ENCODE results near the gene GNAI3.

GNAI3 gene

GRCh38 chr1:109548321-109549267 lies at the start of gene GNAI3:
Gene GNAI3 (plus strand): TSS chr1:109548615. CDS start chr1:109548721, 106 bp downstream.
- peaks cover 30% of the 10 kb centered on the region for H3K4me1 Mint-ChIP-seq (ENCODE audit: low read depth)
- peak within 1 kb of the TSS; percentile 98 for H3K27ac Mint-ChIP-seq
- H3K27me3 Mint-ChIP-seq, result no peaks in the 10 kb centered on the region
- intact Hi-C loops (cut with micrococcal nuclease), result loop anchor here (2.0 to 5.0 kb wide), 3 partner anchors 39 to 436 kb away; partner anchors contain the start of gene AHCYL1
- peaks cover 21% of the 10 kb centered on the region for H3K36me3 Mint-ChIP-seq (ENCODE audit: low read depth)
- peak within 1 kb of the TSS; percentile 90 for H3K4me3 Mint-ChIP-seq
- H3K9me3 Mint-ChIP-seq, result no peaks in the 10 kb centered on the region

- H3K4me1 Mint-ChIP-seq (ENCODE audit: low read depth), result peaks cover 79% of the 10 kb centered on the region
- intact Hi-C loops (cut with micrococcal nuclease), result no loop called here
- no peaks in the 10 kb centered on the region for H3K27me3 Mint-ChIP-seq
- no peak overlapping the region for H3K4me3 Mint-ChIP-seq
- no peaks in the 10 kb centered on the region for H3K9me3 Mint-ChIP-seq
- peaks cover 70% of the 10 kb centered on the region for H3K36me3 Mint-ChIP-seq (ENCODE audit: low read depth)
- no peak overlapping the region for H3K27ac Mint-ChIP-seq
Observed at GRCh38 chr1:109499081-109499480, 49.3 kb upstream of the GNAI3 start.

- Mint-ChIP-seq H3K4me3 (no peak overlapping the region), H3K27me3 (no peaks in the 10 kb centered on the region), H3K27ac (no peak overlapping the region), H3K9me3 (no peaks in the 10 kb centered on the region), H3K36me3 (ENCODE audit: low read depth) (peaks cover 66% of the 10 kb centered on the region), H3K4me1 (ENCODE audit: low read depth) (peaks cover 71% of the 10 kb centered on the region)
- intact Hi-C loops (cut with micrococcal nuclease), result no loop called here
Observed at GRCh38 chr1:109499661-109500536, 48.5 kb upstream of the GNAI3 start.

GRCh38 chr1:109500941-109501381 lies 47.5 kb upstream of the GNAI3 start:
- Mint-ChIP-seq H3K27ac (no peak overlapping the region), H3K4me1 (ENCODE audit: low read depth) (peaks cover 60% of the 10 kb centered on the region), H3K9me3 (no peaks in the 10 kb centered on the region), H3K27me3 (no peaks in the 10 kb centered on the region), H3K36me3 (ENCODE audit: low read depth) (peaks cover 56% of the 10 kb centered on the region), H3K4me3 (no peak overlapping the region)
- intact Hi-C loops (cut with micrococcal nuclease), result no loop called here

- H3K36me3 Mint-ChIP-seq (ENCODE audit: low read depth), result peaks cover 47% of the 10 kb centered on the region
- intact Hi-C loops (cut with micrococcal nuclease), result no loop called here
- H3K27me3 Mint-ChIP-seq, result no peaks in the 10 kb centered on the region
- peak overlapping the region; percentile 23 for H3K27ac Mint-ChIP-seq
- no peak overlapping the region for H3K4me3 Mint-ChIP-seq
- peaks cover 55% of the 10 kb centered on the region for H3K4me1 Mint-ChIP-seq (ENCODE audit: low read depth)
- no peaks in the 10 kb centered on the region for H3K9me3 Mint-ChIP-seq
Observed at GRCh38 chr1:109501644-109502363, 46.6 kb upstream of the GNAI3 start.

- Mint-ChIP-seq H3K4me1 (ENCODE audit: low read depth) (peaks cover 61% of the 10 kb centered on the region), H3K9me3 (no peaks in the 10 kb centered on the region), H3K27ac (peak overlapping the region; percentile 23), H3K36me3 (ENCODE audit: low read depth) (peaks cover 41% of the 10 kb centered on the region), H3K27me3 (peaks cover 2% of the 10 kb centered on the region), H3K4me3 (no peak overlapping the region)
- intact Hi-C loops (cut with micrococcal nuclease), result no loop called here
Observed at GRCh38 chr1:109502364-109502851, 46.0 kb upstream of the GNAI3 start.

GRCh38 chr1:109503935-109504334 lies 44.5 kb upstream of the GNAI3 start:
- no peak overlapping the region for H3K4me3 Mint-ChIP-seq
- intact Hi-C loops (cut with micrococcal nuclease), result no loop called here
- peaks cover 26% of the 10 kb centered on the region for H3K36me3 Mint-ChIP-seq (ENCODE audit: low read depth)
- H3K4me1 Mint-ChIP-seq (ENCODE audit: low read depth), result peaks cover 61% of the 10 kb centered on the region
- peaks cover 14% of the 10 kb centered on the region for H3K27me3 Mint-ChIP-seq
- no peaks in the 10 kb centered on the region for H3K9me3 Mint-ChIP-seq
- no peak overlapping the region for H3K27ac Mint-ChIP-seq

GRCh38 chr1:109504974-109505373 lies 43.4 kb upstream of the GNAI3 start:
- Mint-ChIP-seq H3K4me3 (no peak overlapping the region), H3K27ac (no peak overlapping the region), H3K27me3 (peaks cover 21% of the 10 kb centered on the region), H3K36me3 (ENCODE audit: low read depth) (peaks cover 16% of the 10 kb centered on the region), H3K4me1 (ENCODE audit: low read depth) (peaks cover 57% of the 10 kb centered on the region), H3K9me3 (no peaks in the 10 kb centered on the region)
- intact Hi-C loops (cut with micrococcal nuclease), result no loop called here

- intact Hi-C loops (cut with micrococcal nuclease), result no loop called here
- H3K4me1 Mint-ChIP-seq (ENCODE audit: low read depth), result peaks cover 34% of the 10 kb centered on the region
- peak overlapping the region; percentile 77 for H3K4me3 Mint-ChIP-seq
- H3K27ac Mint-ChIP-seq, result no peak overlapping the region
- no peaks in the 10 kb centered on the region for H3K9me3 Mint-ChIP-seq
- no peaks in the 10 kb centered on the region for H3K36me3 Mint-ChIP-seq (ENCODE audit: low read depth)
- H3K27me3 Mint-ChIP-seq, result peaks cover 42% of the 10 kb centered on the region
Observed at GRCh38 chr1:109508001-109508872, 40.2 kb upstream of the GNAI3 start.

GRCh38 chr1:109508873-109509175 lies 39.6 kb upstream of the GNAI3 start:
- Mint-ChIP-seq H3K36me3 (ENCODE audit: low read depth) (no peaks in the 10 kb centered on the region), H3K9me3 (no peaks in the 10 kb centered on the region), H3K4me3 (peak overlapping the region; percentile 77), H3K4me1 (ENCODE audit: low read depth) (peaks cover 34% of the 10 kb centered on the region), H3K27me3 (peaks cover 42% of the 10 kb centered on the region), H3K27ac (no peak overlapping the region)
- intact Hi-C loops (cut with micrococcal nuclease), result no loop called here

GRCh38 chr1:109509176-109510134 lies 39.0 kb upstream of the GNAI3 start, which contains the start of gene AMIGO1:
Gene AMIGO1 (minus strand): TSS chr1:109509727. CDS start chr1:109508912, 815 bp downstream.
- no peaks in the 10 kb centered on the region for H3K36me3 Mint-ChIP-seq (ENCODE audit: low read depth)
- no peaks in the 10 kb centered on the region for H3K9me3 Mint-ChIP-seq
- H3K27ac Mint-ChIP-seq, result peak within 1 kb of the TSS; percentile 17
- peaks cover 34% of the 10 kb centered on the region for H3K4me1 Mint-ChIP-seq (ENCODE audit: low read depth)
- intact Hi-C loops (cut with micrococcal nuclease), result no loop called here
- H3K4me3 Mint-ChIP-seq, result peak within 1 kb of the TSS; percentile 77
- peaks cover 42% of the 10 kb centered on the region for H3K27me3 Mint-ChIP-seq
